WTC11 (cell line): ENCODE data around the gene MYCBP2. TPM values are rescaled to one million over a fixed set of nuclear protein-coding genes. Genes with fewer than 3 reads are reported as not detected.
"Not testable (repeated sequence)": the region's sequence is repeated elsewhere in the genome, so short reads cannot be mapped to it uniquely, and the experiment has no call there.

Source experiments
- ATAC-seq: fragments of 200-7000 bp; cut with Tn5 transposase; 2 replicates; pipeline ENCODE4 v1.10.0; 2021; ENCODE audit warnings: mild to moderate bottlenecking, moderate library complexity
- CTCF ChIA-PET: fragments of 300-600 bp; sonication (Branson Sonifier 250); formaldehyde crosslinking; loops from one replicate; lab custom pipeline; 2021; ENCODE audit warnings: antibody characterized with exemption; lab: Charles Lee
- POLR2A ChIA-PET: fragments of 350-600 bp; sonication (Branson Sonifier 250); formaldehyde crosslinking; loops from one replicate; lab custom pipeline; 2021; ENCODE audit warnings: antibody characterized with exemption; lab: Charles Lee
- DNase-seq: peaks from one replicate; pipeline ENCODE4 v3.0.0; 2021; ENCODE audit warnings: low spot score
- H3K27ac Mint-ChIP-seq: 2 replicates; pipeline ENCODE4 v1.8.0; 2021; ENCODE audit warnings: mixed read lengths
- H3K27me3 Mint-ChIP-seq: 2 replicates; pipeline ENCODE4 v1.8.0; 2021; ENCODE audit warnings: low read depth, mild to moderate bottlenecking, moderate library complexity, mixed read lengths
- H3K36me3 Mint-ChIP-seq: 2 replicates; pipeline ENCODE4 v1.8.0; 2021; ENCODE audit warnings: mixed read lengths
- H3K4me1 Mint-ChIP-seq: 2 replicates; pipeline ENCODE4 v1.8.0; 2022; ENCODE audit warnings: mixed read lengths
- H3K4me3 Mint-ChIP-seq: 2 replicates; pipeline ENCODE4 v1.8.0; 2021; ENCODE audit warnings: mild to moderate bottlenecking, moderate library complexity, mixed read lengths
- H3K9me3 Mint-ChIP-seq: 2 replicates; pipeline ENCODE4 v1.8.0; 2021; ENCODE audit warnings: mixed read lengths
- AFF4 ChIP-seq: sonication (generic); formaldehyde crosslinking; IDR thresholded peaks from 2 replicates; pipeline ENCODE4 v1.8.1; 2023; ENCODE audit warnings: mild to moderate bottlenecking, missing genetic modification reagents, borderline replicate concordance
- CREB1 ChIP-seq: sonication (generic); formaldehyde crosslinking; IDR thresholded peaks from 2 replicates; pipeline ENCODE4 v1.8.0; 2023; ENCODE audit warnings: mild to moderate bottlenecking, missing genetic modification reagents
- ERG ChIP-seq: fragments of 250-450 bp; sonication (Bioruptor Pico); IDR thresholded peaks from 2 replicates; pipeline ENCODE4 v1.8.0; 2021; ENCODE audit warnings: mild to moderate bottlenecking
- FOXP4 ChIP-seq: sonication (generic); formaldehyde crosslinking; IDR thresholded peaks from 2 replicates; pipeline ENCODE4 v1.8.0; 2022; ENCODE audit warnings: mild to moderate bottlenecking, missing genetic modification reagents
- GABPB1 ChIP-seq: sonication (generic); formaldehyde crosslinking; IDR thresholded peaks from 2 replicates; pipeline ENCODE4 v1.8.1; 2023; ENCODE audit warnings: mild to moderate bottlenecking, missing genetic modification reagents
- IRF2 ChIP-seq: sonication (generic); formaldehyde crosslinking; IDR thresholded peaks from 2 replicates; pipeline ENCODE4 v1.8.0; 2022; ENCODE audit warnings: low read depth, missing genetic modification reagents, borderline replicate concordance
- KAT7 ChIP-seq: sonication (generic); formaldehyde crosslinking; IDR thresholded peaks from 2 replicates; pipeline ENCODE4 v1.8.1; 2023; ENCODE audit warnings: missing genetic modification reagents, mild to moderate bottlenecking, borderline replicate concordance
- MXD4 ChIP-seq: fragments of 250-450 bp; sonication (Bioruptor Pico); IDR thresholded peaks from 2 replicates; pipeline ENCODE4 v1.8.0; 2021; ENCODE audit warnings: mild to moderate bottlenecking, moderate library complexity, borderline replicate concordance
- MYBL2 ChIP-seq: sonication (generic); formaldehyde crosslinking; IDR thresholded peaks from 2 replicates; pipeline ENCODE4 v1.8.1; 2023; ENCODE audit warnings: mild to moderate bottlenecking, moderate library complexity, missing genetic modification reagents
- NFE2L1 ChIP-seq: sonication (generic); formaldehyde crosslinking; IDR thresholded peaks from 2 replicates; pipeline ENCODE4 v1.8.1; 2023; ENCODE audit warnings: missing genetic modification reagents
- NR2C2 ChIP-seq: sonication (generic); formaldehyde crosslinking; IDR thresholded peaks from 2 replicates; pipeline ENCODE4 v1.8.0; 2022; ENCODE audit warnings: mild to moderate bottlenecking, missing genetic modification reagents
- SMAD4 ChIP-seq: sonication (generic); formaldehyde crosslinking; IDR thresholded peaks from 2 replicates; pipeline ENCODE4 v1.8.0; 2022; ENCODE audit warnings: mild to moderate bottlenecking, missing genetic modification reagents
- TEAD1 ChIP-seq: sonication (generic); formaldehyde crosslinking; IDR thresholded peaks from 2 replicates; pipeline ENCODE4 v1.8.0; 2022; ENCODE audit warnings: mild to moderate bottlenecking, missing genetic modification reagents
- ZBTB21 ChIP-seq: sonication (generic); formaldehyde crosslinking; IDR thresholded peaks from 2 replicates; pipeline ENCODE4 v1.8.1; 2023; ENCODE audit warnings: mild to moderate bottlenecking, missing genetic modification reagents, borderline replicate concordance
- ZNF138 ChIP-seq: sonication (generic); formaldehyde crosslinking; conservative IDR thresholded peaks from 2 replicates; pipeline ENCODE4 v1.8.1; 2022; ENCODE audit warnings: mild to moderate bottlenecking, moderate library complexity, missing genetic modification reagents
- ZNF263 ChIP-seq: sonication (generic); formaldehyde crosslinking; IDR thresholded peaks from 2 replicates; pipeline ENCODE4 v1.8.1; 2022; ENCODE audit warnings: low read depth, mild to moderate bottlenecking, moderate library complexity, missing genetic modification reagents
- ZNF317 ChIP-seq: sonication (generic); formaldehyde crosslinking; IDR thresholded peaks from 2 replicates; pipeline ENCODE4 v1.8.1; 2023; ENCODE audit warnings: low read depth, mild to moderate bottlenecking, moderate library complexity, missing genetic modification reagents, borderline replicate concordance
- ZNF425 ChIP-seq: fragments of 250-450 bp; sonication (Bioruptor Pico); conservative IDR thresholded peaks from 2 replicates; pipeline ENCODE4 v1.9.0; 2021; ENCODE audit warnings: mild to moderate bottlenecking
- ZNF671 ChIP-seq: fragments of 250-450 bp; sonication (Bioruptor Pico); IDR thresholded peaks from 2 replicates; pipeline ENCODE4 v1.8.0; 2021; ENCODE audit warnings: mild to moderate bottlenecking
- total RNA-seq: library from RNA; stranded (reverse); gene quantifications from 3 replicates; pipeline ENCODE4 v1.2.3, GENCODE V29; 2021
- TF ChIP-seq, protein P1 (sequence below): sonication (generic); formaldehyde crosslinking; IDR thresholded peaks from 2 replicates; pipeline ENCODE4 v1.8.0; 2022; ENCODE audit warnings: mild to moderate bottlenecking, missing genetic modification reagents
- TF ChIP-seq, protein P2 (sequence below): sonication (generic); formaldehyde crosslinking; IDR thresholded peaks from 2 replicates; pipeline ENCODE4 v1.8.1; 2023; ENCODE audit warnings: mild to moderate bottlenecking, missing genetic modification reagents

Gene MYCBP2
- total RNA-seq, 1 experiment from 2014 or later, result 54.3 TPM

DNA sequence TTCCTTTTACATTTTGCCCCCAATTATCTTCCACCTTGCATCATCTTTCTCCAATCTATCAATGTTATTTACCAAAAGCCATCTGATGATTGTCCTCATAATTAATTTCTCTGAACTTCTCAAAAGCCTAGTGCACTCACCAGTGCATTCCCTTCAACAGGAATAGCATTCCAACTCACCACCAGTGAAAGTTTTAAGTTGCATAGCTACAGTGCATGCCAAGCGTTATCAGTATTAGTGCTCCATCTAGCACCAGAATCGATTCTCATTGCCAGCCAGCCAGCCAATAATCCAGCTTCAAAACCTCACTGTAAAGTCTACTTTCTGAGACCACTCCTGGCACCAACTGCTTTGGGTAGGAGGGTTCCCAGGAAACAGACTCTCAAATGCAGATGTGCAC, 7.4 kb downstream of the MYCBP2 start (continued):
- TF ChIP-seq MYBL2 (no peak), NR2C2 (CRISPR knock-in tag) (no peak), ZNF671 (CRISPR knock-in tag) (no peak), AFF4 (CRISPR knock-in tag) (no peak), CREB1 (CRISPR knock-in tag) (no peak), ZBTB21 (no peak), IRF2 (CRISPR knock-in tag) (no peak)

GRCh38 chr13:77318741-77319140, 8.2 kb downstream of the MYCBP2 start:
- CTCF ChIA-PET, result interaction anchor here (1.6 to 2.1 kb wide), 2 partner anchors 10 to 159 kb away, joined by 4 to 6 read pairs; no protein-coding TSS in a partner anchor
- Mint-ChIP-seq H3K36me3 (no peaks in the 10 kb centered on the region), H3K4me1 (peaks cover 45% of the 10 kb centered on the region), H3K9me3 (no peaks in the 10 kb centered on the region), H3K4me3 (no peak overlapping the region)
- no peak for DNase-seq
- TF ChIP-seq CREB1 (CRISPR knock-in tag), result no peak
- TF ChIP-seq TEAD1 (CRISPR knock-in tag), result no peak
- no peak for TF ChIP-seq MXD4
- TF ChIP-seq, protein P1, sequence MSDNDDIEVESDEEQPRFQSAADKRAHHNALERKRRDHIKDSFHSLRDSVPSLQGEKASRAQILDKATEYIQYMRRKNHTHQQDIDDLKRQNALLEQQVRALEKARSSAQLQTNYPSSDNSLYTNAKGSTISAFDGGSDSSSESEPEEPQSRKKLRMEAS (CRISPR knock-in tag), result no peak
- no peak for TF ChIP-seq ZNF263
- no peak for TF ChIP-seq IRF2 (CRISPR knock-in tag)
- TF ChIP-seq NFE2L1 (CRISPR knock-in tag), result no peak
- TF ChIP-seq, all 79 proteins: peak for 0
- H3K27ac Mint-ChIP-seq, result peak overlapping the region; percentile 32; the same call in 1 of the 2 replicates
- no peaks in the 10 kb centered on the region for H3K27me3 Mint-ChIP-seq
- no peak for ATAC-seq
- POLR2A ChIA-PET, result no interaction called here

- POLR2A ChIA-PET, result no interaction called here
- Mint-ChIP-seq H3K4me3 (no peak overlapping the region), H3K36me3 (no peaks in the 10 kb centered on the region), H3K27ac (no peak overlapping the region), H3K9me3 (no peaks in the 10 kb centered on the region), H3K27me3 (no peaks in the 10 kb centered on the region), H3K4me1 (peaks cover 52% of the 10 kb centered on the region)
- ATAC-seq (no peak), DNase-seq (no peak)
- TF ChIP-seq KAT7, result no peak
- TF ChIP-seq ZNF425 (CRISPR knock-in tag), result no peak
- TF ChIP-seq FOXP4 (CRISPR knock-in tag), result no peak
- TF ChIP-seq ZNF138 (CRISPR knock-in tag), result no peak
- no peak for TF ChIP-seq ERG (CRISPR knock-in tag)
- TF ChIP-seq SMAD4, result no peak
- TF ChIP-seq GABPB1 (CRISPR knock-in tag), result no peak
- TF ChIP-seq ZBTB21, result no peak
- TF ChIP-seq ZNF317, result no peak
- TF ChIP-seq, protein P2, sequence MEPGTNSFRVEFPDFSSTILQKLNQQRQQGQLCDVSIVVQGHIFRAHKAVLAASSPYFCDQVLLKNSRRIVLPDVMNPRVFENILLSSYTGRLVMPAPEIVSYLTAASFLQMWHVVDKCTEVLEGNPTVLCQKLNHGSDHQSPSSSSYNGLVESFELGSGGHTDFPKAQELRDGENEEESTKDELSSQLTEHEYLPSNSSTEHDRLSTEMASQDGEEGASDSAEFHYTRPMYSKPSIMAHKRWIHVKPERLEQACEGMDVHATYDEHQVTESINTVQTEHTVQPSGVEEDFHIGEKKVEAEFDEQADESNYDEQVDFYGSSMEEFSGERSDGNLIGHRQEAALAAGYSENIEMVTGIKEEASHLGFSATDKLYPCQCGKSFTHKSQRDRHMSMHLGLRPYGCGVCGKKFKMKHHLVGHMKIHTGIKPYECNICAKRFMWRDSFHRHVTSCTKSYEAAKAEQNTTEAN, result no peak
- CTCF ChIA-PET, result interaction anchor here (0.6 to 1.7 kb wide), 20 partner anchors 8 to 409 kb away, joined by 3 to 23 read pairs (median 5); partner anchors contain the start of gene MYCBP2
These were observed 10.5 kb downstream of the MYCBP2 start for GRCh38 chr13:77316430-77316829.

DNA sequence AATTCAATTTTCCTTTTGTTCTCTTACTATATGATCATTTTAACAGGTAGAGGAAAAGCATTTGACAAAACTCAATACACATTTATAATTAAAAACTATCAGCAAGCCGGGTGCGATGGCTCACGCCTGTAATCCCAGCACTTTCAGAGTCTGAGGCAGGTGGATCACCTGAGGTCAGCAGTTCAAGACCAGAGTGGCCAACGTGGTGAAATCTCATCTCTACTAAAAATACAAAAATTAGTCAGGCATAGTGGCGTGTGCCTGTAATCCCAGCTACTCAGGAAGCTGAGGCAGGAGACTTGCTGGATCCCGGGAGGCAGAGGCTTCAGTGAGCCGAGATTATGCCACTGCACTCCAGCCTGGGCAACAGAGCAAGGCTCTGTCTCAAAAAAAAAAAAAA, 11.4 kb downstream of the MYCBP2 start:
- H3K36me3 Mint-ChIP-seq, H3K27me3 Mint-ChIP-seq, DNase-seq, H3K27ac Mint-ChIP-seq, CTCF ChIA-PET, POLR2A ChIA-PET, ATAC-seq, H3K4me3 Mint-ChIP-seq, H3K9me3 Mint-ChIP-seq: not testable (repeated sequence)
- peaks cover 59% of the 10 kb centered on the region for H3K4me1 Mint-ChIP-seq
